Activated naive CD4-positive, alpha-beta T cell treated with anti-CD3 and anti-CD28 coated beads, Interleukin-2, amount 50 U/mL, for 24 hours (primary cell): Measurements from ENCODE around the gene RCC1.
"Not testable (repeated sequence)": the region's sequence is repeated elsewhere in the genome, so short reads cannot be mapped to it uniquely, and the experiment has no call there.

Source experiments
- H3K27ac Mint-ChIP-seq: one replicate; pipeline ENCODE4 v1.8.0; 2021; ENCODE audit warnings: mild to moderate bottlenecking, mixed read lengths
- H3K27me3 Mint-ChIP-seq: one replicate; pipeline ENCODE4 v1.8.0; 2021; ENCODE audit warnings: mixed read lengths
- H3K36me3 Mint-ChIP-seq: one replicate; pipeline ENCODE4 v1.8.0; 2021; ENCODE audit warnings: mixed read lengths
- H3K4me1 Mint-ChIP-seq: one replicate; pipeline ENCODE4 v1.8.0; 2021; ENCODE audit warnings: mixed read lengths
- H3K4me3 Mint-ChIP-seq: one replicate; pipeline ENCODE4 v1.8.0; 2021; ENCODE audit warnings: mild to moderate bottlenecking, mixed read lengths
- H3K9me3 Mint-ChIP-seq: one replicate; pipeline ENCODE4 v1.8.0; 2021; ENCODE audit warnings: mixed read lengths

The RCC1 gene, protein sequence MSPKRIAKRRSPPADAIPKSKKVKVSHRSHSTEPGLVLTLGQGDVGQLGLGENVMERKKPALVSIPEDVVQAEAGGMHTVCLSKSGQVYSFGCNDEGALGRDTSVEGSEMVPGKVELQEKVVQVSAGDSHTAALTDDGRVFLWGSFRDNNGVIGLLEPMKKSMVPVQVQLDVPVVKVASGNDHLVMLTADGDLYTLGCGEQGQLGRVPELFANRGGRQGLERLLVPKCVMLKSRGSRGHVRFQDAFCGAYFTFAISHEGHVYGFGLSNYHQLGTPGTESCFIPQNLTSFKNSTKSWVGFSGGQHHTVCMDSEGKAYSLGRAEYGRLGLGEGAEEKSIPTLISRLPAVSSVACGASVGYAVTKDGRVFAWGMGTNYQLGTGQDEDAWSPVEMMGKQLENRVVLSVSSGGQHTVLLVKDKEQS

DNA sequence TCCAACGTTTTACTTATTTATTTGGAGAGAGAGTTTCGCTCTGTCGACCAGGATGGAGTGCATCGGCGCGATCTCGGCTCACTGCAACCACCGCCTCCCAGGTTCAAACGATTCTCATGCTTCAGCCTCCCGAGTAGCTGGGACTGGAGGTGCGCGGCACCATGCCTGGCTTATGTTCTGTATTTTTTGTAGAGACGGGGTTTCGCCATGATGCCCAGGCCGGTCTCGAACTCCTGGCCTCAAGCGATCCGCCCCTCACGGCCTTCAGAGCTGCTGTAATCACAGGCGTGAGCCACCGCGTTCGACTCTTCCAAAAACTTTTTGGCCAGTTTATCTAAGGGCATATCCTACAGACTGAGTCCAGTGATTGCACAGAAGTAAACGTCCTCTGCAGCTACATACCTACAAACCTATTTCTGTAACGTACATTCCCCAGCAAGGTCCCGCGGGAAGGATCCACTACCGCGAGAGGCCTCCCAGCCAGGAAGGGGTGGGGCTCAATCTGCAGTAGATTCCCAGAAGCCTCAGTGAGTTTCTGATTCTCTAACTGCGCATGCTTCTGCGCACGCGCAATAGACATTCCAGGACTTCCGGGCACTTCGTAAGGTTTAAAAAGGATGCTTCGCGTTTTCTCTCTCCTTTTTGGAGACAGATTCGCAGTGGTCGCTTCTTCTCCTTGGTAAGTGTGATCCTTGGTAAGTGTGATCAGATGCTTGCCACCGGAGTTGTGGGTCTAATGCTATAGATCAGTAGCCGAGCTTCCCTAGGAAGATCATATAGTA is at the start of gene RCC1:
TSS of gene RCC1 (plus strand) at position 638 of the 782 bp plus-strand sequence. CDS start 23,824 bp downstream, outside the sequence.
- H3K36me3 Mint-ChIP-seq = peaks cover 46% of the 10 kb centered on the region
- no peaks in the 10 kb centered on the region for H3K9me3 Mint-ChIP-seq
- H3K27me3 Mint-ChIP-seq = no peaks in the 10 kb centered on the region
- H3K27ac Mint-ChIP-seq = peak within 1 kb of the TSS; percentile 100
- peak within 1 kb of the TSS; percentile 99 for H3K4me3 Mint-ChIP-seq
- H3K4me1 Mint-ChIP-seq = peaks cover 29% of the 10 kb centered on the region

DNA sequence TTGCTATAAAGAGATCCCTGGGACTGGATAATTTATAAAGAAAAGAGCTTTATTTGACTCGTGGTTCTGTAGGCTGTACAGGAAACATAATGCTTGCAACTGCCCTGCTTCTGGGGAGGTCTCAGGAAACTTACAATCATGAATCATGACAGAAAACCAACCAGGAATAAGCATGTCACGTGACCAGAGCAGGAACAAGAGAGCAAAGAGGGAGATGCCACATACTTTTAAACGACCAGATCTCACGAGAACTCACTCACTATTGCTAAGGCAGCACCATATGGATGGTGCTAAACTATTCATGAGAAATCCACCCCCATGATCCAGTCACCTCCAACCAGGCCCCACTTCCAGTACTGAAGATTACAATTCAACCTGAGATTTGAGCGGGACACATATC is 49.8 kb upstream of the RCC1 start:
- H3K27ac Mint-ChIP-seq = peak overlapping the region; percentile 31
- H3K9me3 Mint-ChIP-seq = no peaks in the 10 kb centered on the region
- H3K4me3 Mint-ChIP-seq = no peak overlapping the region
- no peaks in the 10 kb centered on the region for H3K27me3 Mint-ChIP-seq
- H3K4me1 Mint-ChIP-seq = peaks cover 19% of the 10 kb centered on the region
- H3K36me3 Mint-ChIP-seq = peaks cover 13% of the 10 kb centered on the region

DNA sequence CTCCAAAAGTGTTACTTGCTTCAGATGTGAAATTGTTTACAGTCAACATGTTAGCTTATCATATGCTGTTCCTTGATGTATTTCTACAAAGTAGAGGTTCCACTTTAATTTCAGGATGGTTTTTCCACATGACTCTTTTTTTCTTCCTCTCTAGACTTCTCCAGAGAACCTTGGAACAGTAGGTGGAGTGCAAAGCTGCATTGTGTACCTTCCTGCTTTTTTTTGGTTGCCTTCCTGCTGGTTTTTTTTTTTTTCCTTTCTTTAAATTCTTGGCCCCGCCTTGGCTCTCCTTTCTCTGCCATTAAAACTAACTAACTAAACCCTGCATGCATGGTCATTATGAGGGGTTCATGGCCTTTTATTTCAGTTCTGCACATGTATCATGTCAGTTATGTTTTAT is 48.2 kb upstream of the RCC1 start:
- H3K9me3 Mint-ChIP-seq = no peaks in the 10 kb centered on the region
- no peak overlapping the region for H3K27ac Mint-ChIP-seq
- H3K4me3 Mint-ChIP-seq = no peak overlapping the region
- peaks cover 18% of the 10 kb centered on the region for H3K4me1 Mint-ChIP-seq
- no peaks in the 10 kb centered on the region for H3K27me3 Mint-ChIP-seq
- peaks cover 15% of the 10 kb centered on the region for H3K36me3 Mint-ChIP-seq

DNA sequence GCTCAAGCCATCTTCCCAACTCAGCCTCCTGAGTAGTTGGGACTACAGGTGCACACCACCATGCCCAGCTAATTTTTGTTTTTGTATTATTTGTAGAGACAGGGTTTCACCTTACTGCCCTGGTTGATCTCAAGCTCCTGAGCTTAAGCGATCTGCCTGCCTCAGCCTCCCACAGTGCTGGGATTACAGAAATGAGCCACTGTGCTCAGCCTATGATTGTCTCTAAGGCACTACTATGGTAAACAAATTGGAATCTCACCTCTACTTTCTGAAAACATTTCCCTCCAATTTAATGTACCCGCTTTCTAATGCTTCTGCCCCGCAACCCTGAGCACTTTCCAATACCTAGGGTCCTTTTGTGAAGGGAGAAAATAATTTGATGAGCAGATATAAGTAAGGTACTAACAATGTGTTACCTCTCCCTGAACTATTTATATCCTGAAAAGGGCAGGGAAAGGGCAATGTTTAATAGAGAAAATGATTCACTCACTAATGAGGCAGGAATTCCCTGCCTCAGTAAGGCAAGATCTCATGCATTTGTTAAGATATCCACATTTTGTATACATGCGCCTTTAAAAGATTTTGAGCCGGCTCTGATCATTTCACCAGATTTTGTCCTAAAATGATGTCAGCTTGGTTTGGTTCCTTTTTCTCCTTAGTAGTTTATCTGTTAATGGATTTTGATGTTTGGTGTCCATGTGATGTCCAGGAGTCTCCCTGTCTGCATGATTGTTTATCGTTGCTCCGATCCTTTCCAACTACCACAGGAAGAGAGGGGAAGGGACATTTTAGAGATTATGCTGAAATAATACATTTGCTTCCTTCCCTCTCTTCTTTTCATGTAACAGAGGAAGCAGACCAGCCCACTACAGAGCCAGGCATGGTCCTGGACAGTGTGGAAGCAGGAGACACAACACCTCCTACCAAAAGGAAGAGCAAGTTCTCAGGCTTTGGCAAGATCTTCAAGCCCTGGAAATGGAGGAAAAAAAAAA is 47.3 kb upstream of the RCC1 start:
- Mint-ChIP-seq H3K9me3 (no peaks in the 10 kb centered on the region), H3K27ac (peak overlapping the region; percentile 73), H3K4me3 (no peak overlapping the region)

DNA sequence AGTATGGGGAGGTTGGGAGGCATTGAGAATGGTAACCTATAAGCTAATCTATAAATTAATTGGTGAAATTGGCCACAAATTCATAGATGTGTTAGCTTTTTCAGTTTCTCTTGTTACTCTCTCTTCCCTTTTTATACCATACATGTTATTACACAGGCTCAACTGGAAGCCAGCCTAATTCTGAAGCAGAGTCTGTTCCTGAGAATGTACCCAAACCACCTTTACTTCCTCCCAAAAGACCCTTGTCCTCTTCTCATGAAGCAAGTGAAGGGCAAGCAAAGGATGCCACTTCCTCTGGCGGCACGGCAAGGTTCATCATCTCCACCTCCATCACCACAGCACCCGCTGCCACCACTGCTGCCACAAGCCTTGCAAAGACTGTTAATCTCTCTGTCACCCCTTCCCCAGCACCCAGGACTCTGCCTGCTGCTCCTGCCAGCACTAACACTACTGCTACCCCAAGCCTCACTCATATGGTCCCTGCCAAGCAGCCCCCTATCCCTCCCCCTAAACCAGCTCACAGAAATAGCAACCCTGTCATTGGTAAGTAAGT is 39.5 kb upstream of the RCC1 start:
- Mint-ChIP-seq H3K4me3 (no peak overlapping the region), H3K9me3 (no peaks in the 10 kb centered on the region), H3K27ac (peak overlapping the region; percentile 84), H3K4me1 (no peaks in the 10 kb centered on the region), H3K27me3 (no peaks in the 10 kb centered on the region), H3K36me3 (peaks cover 13% of the 10 kb centered on the region)

More for the DNA sequence above, 47.3 kb upstream of the RCC1 start:
- Mint-ChIP-seq H3K36me3 (peaks cover 13% of the 10 kb centered on the region), H3K4me1 (peaks cover 12% of the 10 kb centered on the region), H3K27me3 (no peaks in the 10 kb centered on the region)

DNA sequence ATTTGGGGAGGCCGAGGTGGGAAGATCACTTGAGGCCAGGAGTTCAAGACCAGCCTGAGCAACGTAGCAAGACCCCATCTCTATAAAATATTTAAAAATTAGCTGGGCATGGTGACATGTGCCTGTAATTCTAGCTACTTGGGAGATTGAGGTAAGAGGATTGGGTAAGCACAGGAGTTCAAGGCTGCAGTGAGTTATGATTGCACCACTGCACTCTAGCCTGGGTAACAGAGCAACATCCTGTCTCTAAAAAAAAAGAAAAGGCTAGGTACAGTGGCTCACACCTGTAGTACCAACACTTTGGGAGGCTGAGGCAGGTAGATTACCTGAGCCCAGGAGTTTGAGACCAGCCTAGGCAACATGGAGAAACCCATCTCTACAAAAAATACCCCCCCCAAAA is 35.7 kb upstream of the RCC1 start:
- no peak overlapping the region for H3K4me3 Mint-ChIP-seq
- H3K4me1 Mint-ChIP-seq = no peaks in the 10 kb centered on the region
- H3K36me3 Mint-ChIP-seq = peaks cover 8% of the 10 kb centered on the region
- no peaks in the 10 kb centered on the region for H3K27me3 Mint-ChIP-seq
- no peaks in the 10 kb centered on the region for H3K9me3 Mint-ChIP-seq
- no peak overlapping the region for H3K27ac Mint-ChIP-seq

DNA sequence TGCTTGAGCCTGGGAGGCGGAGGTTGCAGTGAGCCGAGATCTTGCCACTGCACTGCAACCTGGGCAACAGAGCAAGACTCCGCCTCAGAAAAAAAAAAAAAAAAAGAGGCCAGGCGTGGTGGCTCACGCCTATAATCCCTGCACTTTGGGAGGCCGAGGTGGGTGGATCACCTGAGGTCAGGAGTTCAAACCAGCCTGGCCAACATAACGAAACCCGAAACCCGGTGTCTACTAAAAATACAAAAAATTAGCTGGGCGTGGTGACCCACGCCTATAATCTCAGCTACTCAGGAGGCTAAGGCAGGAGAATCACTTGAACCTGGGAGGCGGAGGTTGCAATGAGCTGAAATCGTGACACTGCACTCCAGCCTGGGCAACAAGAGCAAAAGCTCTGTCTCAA is 26.3 kb upstream of the RCC1 start:
- not testable (repeated sequence) for H3K36me3 Mint-ChIP-seq, H3K27ac Mint-ChIP-seq, H3K4me1 Mint-ChIP-seq

DNA sequence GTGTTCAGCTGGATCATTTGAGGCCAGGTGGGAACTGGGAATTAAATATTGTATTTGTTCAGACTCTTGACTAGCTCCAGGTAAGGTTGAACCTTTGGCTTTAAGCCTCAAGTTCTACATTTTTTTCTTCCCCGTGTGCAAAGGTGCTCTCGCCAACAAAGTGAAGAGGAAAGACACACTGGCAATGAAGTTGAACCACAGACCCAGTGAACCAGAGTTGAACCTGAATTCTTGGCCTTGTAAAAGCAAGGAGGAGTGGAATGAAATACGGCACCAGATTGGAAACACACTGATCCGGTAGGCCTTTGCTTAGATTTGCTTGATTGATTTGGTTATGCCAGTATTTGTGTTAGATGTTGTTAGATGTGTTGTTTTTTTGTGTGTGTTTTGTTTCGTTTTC is 25.5 kb upstream of the RCC1 start:
- Mint-ChIP-seq H3K27ac (no peak overlapping the region), H3K27me3 (no peaks in the 10 kb centered on the region)

More for the DNA sequence above, 26.3 kb upstream of the RCC1 start:
- H3K9me3 Mint-ChIP-seq, H3K27me3 Mint-ChIP-seq, H3K4me3 Mint-ChIP-seq: not testable (repeated sequence)

DNA sequence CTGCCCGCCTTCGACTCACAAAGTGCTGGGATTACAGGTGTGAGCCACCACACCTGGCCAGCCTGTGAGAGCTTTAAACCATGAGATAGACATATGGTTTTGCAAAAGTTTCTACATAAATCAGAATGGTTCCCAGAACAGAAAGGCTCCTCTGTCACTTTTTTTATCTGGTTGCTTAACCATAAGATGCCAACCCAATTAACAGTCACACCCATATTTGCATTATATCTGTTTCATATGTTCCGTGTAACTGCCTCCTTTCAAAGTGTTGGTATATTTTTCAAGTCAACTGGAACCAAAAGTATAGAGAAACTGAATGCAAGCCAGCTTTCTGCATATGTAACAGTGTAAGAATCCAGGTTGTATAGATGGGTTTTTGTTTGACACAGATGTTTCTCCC is 23.7 kb upstream of the RCC1 start:
- Mint-ChIP-seq H3K36me3 (peaks cover 6% of the 10 kb centered on the region), H3K9me3 (no peaks in the 10 kb centered on the region), H3K27me3 (no peaks in the 10 kb centered on the region), H3K4me1 (no peaks in the 10 kb centered on the region), H3K4me3 (no peak overlapping the region), H3K27ac (no peak overlapping the region)

More for the DNA sequence above, 25.5 kb upstream of the RCC1 start:
- peaks cover 9% of the 10 kb centered on the region for H3K36me3 Mint-ChIP-seq
- no peak overlapping the region for H3K4me3 Mint-ChIP-seq
- H3K9me3 Mint-ChIP-seq = no peaks in the 10 kb centered on the region
- H3K4me1 Mint-ChIP-seq = no peaks in the 10 kb centered on the region

DNA sequence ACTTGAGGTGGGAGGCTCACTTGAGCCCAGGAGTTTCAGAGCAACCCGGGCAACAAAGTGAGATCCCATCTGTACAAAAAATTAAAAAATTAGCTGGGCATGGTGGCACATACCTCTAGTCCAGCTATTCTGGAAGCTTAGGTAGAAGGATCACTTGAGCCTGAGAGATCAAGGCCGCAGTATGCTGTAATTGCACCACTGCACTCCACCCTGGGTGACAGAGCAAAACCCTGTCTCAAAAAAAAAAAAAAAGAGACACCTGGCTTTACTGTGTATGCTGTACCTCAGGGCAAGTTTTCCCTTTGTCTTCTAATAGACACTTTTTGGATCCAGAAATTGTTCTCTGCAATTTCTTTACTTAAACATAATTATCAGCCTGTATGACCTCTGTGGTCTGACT is 23.1 kb upstream of the RCC1 start:
- Mint-ChIP-seq H3K9me3 (no peaks in the 10 kb centered on the region), H3K4me3 (no peak overlapping the region), H3K27ac (no peak overlapping the region), H3K27me3 (no peaks in the 10 kb centered on the region), H3K4me1 (no peaks in the 10 kb centered on the region), H3K36me3 (peaks cover 6% of the 10 kb centered on the region)

DNA sequence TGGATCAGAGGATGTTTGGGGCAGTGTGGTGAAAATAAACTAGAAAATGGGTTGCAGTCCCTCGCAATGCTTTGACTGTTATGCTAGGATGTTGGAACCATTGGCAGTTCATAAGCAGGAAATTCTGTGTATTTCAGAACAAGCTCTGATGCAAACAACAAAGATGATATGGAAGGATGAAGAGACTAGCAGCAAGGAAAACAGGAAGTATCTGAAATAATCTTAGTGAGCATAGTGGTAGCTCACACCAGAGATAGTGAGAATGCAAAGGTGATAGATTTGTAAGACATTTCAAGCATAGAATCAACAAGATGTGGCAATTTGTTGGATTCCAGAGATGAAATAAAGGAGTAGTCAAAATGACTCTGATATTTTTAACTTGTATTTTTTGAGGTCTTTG is 11.1 kb upstream of the RCC1 start:
- H3K36me3 Mint-ChIP-seq = peaks cover 9% of the 10 kb centered on the region
- H3K27me3 Mint-ChIP-seq = no peaks in the 10 kb centered on the region
- peak overlapping the region; percentile 56 for H3K27ac Mint-ChIP-seq
- no peaks in the 10 kb centered on the region for H3K9me3 Mint-ChIP-seq
- no peak overlapping the region for H3K4me3 Mint-ChIP-seq
- H3K4me1 Mint-ChIP-seq = peaks cover 18% of the 10 kb centered on the region

DNA sequence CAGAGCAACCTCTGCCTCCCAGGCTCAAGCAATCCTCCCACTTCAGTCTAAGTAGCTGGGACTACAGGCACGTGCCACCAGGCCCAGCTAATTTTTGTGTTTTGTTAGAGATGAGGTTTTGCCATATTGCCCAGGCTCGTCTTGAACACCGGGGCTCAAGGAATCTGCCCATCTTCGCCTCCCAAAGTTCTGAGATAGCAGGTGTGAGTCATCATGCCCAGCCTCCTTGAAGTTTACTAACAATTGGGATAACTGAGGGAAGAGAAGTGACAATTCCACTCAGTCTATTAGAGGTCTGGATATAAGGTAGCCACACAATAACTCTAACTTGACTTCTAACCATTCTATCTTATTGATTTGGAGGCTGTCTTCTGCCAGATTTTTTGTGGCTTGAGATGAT is 6.3 kb upstream of the RCC1 start:
- peaks cover 10% of the 10 kb centered on the region for H3K4me1 Mint-ChIP-seq
- no peak overlapping the region for H3K4me3 Mint-ChIP-seq
- H3K9me3 Mint-ChIP-seq = no peaks in the 10 kb centered on the region
- peaks cover 4% of the 10 kb centered on the region for H3K36me3 Mint-ChIP-seq
- H3K27ac Mint-ChIP-seq = no peak overlapping the region
- H3K27me3 Mint-ChIP-seq = no peaks in the 10 kb centered on the region

DNA sequence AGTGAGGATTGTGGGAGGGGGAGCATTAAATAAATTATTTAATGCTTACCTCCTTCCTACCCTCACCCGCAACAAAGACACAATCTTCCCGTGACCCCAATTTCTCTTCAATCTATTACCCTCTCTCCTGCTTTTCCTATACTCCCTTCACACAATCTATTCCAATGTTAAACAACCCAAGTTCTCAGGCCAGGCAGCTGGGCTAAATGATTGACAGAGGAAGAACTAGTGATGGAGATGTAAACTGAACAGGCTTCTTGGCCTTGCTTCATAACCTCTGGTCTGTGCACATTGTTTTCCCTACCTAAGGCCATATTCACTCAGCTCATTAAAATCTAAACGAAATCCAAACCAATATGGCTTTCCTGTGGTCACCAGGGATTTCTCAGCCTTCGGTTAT is 3.9 kb upstream of the RCC1 start:
- H3K27me3 Mint-ChIP-seq = no peaks in the 10 kb centered on the region
- no peaks in the 10 kb centered on the region for H3K9me3 Mint-ChIP-seq
- H3K4me1 Mint-ChIP-seq = peaks cover 7% of the 10 kb centered on the region
- no peak overlapping the region for H3K27ac Mint-ChIP-seq
- no peak overlapping the region for H3K4me3 Mint-ChIP-seq
- H3K36me3 Mint-ChIP-seq = peaks cover 12% of the 10 kb centered on the region

DNA sequence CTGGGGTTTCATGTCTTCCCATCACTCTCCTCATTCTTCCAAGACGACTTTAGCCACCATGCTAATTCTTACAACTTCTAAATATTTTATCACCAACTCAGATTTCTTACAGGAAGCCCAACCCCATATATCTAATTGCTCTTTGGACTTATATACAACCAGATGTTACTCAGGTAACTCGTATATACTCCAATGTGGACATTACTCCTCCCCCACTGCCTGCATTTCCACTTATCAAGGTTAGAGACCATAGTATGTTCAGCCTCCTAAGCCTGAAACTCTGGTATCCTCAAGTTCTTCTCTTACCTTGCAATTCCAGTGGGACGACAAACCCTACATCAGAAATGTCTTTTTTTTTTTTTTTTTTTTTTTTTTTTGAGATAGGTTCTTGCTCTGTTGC is 2.7 kb upstream of the RCC1 start:
- Mint-ChIP-seq H3K27ac (no peak overlapping the region), H3K9me3 (no peaks in the 10 kb centered on the region), H3K4me1 (peaks cover 7% of the 10 kb centered on the region), H3K27me3 (no peaks in the 10 kb centered on the region), H3K4me3 (no peak overlapping the region), H3K36me3 (peaks cover 24% of the 10 kb centered on the region)

DNA sequence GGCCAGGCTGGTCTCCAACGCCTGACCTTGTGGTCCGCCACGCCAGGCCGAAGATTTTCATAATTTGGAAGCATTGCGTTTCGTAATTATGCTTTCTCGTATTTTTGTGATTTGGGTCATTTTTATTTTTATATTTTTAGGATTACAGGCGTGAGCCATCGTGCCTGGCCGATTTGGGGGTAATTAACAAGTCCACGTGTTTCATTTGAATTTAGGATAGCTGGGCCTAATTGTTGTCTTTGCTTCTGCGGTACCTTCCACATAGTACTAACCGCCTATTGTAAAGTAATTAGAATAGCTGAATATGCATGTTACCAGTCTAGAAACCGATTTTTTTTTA is 1.0 kb downstream of the RCC1 start:
- Mint-ChIP-seq H3K9me3 (no peaks in the 10 kb centered on the region), H3K27me3 (no peaks in the 10 kb centered on the region), H3K4me1 (peaks cover 33% of the 10 kb centered on the region), H3K4me3 (peak overlapping the region; percentile 99), H3K27ac (peak overlapping the region; percentile 100), H3K36me3 (peaks cover 48% of the 10 kb centered on the region)
